Ishikawa (cell line): Measurements from ENCODE around the gene DENND1B.

ENCODE experiments used
- CEBPB ChIP-seq: IDR thresholded peaks from 2 replicates; pipeline ENCODE4 v1.6.1; 2012
- CREB1 ChIP-seq: IDR thresholded peaks from 2 replicates; pipeline ENCODE4 v1.6.1; 2012; ENCODE audit warnings: low read depth
- EGR1 ChIP-seq: IDR thresholded peaks from 2 replicates; pipeline ENCODE4 v1.6.1; 2012
- EP300 ChIP-seq: IDR thresholded peaks from 2 replicates; pipeline ENCODE4 v1.6.1; 2012; ENCODE audit warnings: borderline replicate concordance
- FOXM1 ChIP-seq: IDR thresholded peaks from 2 replicates; pipeline ENCODE4 v1.6.1; 2012; ENCODE audit warnings: low read depth, borderline replicate concordance
- MAX ChIP-seq: IDR thresholded peaks from 2 replicates; pipeline ENCODE4 v1.6.1; 2012
- NFIC ChIP-seq: IDR thresholded peaks from 2 replicates; pipeline ENCODE4 v1.6.1; 2012
- RAD21 ChIP-seq: IDR thresholded peaks from 2 replicates; pipeline ENCODE4 v1.6.1; 2012; ENCODE audit warnings: low read depth
- REST ChIP-seq: IDR thresholded peaks from 2 replicates; pipeline ENCODE4 v1.6.1; 2012; ENCODE audit warnings: low read depth, mild to moderate bottlenecking
- TAF1 ChIP-seq: IDR thresholded peaks from 2 replicates; pipeline ENCODE4 v1.6.1; 2012; ENCODE audit warnings: low read depth, mild to moderate bottlenecking
- TCF12 ChIP-seq: IDR thresholded peaks from 2 replicates; pipeline ENCODE4 v1.6.1; 2012; ENCODE audit warnings: low read depth
- TEAD4 ChIP-seq: IDR thresholded peaks from 2 replicates; pipeline ENCODE4 v1.6.1; 2012
- USF1 ChIP-seq: IDR thresholded peaks from 2 replicates; pipeline ENCODE4 v1.6.1; 2012
- YY1 ChIP-seq: IDR thresholded peaks from 2 replicates; pipeline ENCODE4 v1.6.1; 2012; ENCODE audit warnings: low read depth
- ZBTB7A ChIP-seq: IDR thresholded peaks from 2 replicates; pipeline ENCODE4 v1.6.1; 2012; ENCODE audit warnings: low read depth

Gene DENND1B

GRCh38 chr1:197740992-197741391 is 34.3 kb downstream of the DENND1B start:
- TF ChIP-seq ZBTB7A = no peak
- no peak for TF ChIP-seq EP300
- no peak for TF ChIP-seq USF1
- TF ChIP-seq TAF1 = no peak
- no peak for TF ChIP-seq CEBPB
- TF ChIP-seq YY1 = no peak
- no peak for TF ChIP-seq REST
- TF ChIP-seq TEAD4 = no peak
- no peak for TF ChIP-seq FOXM1
- no peak for TF ChIP-seq CREB1
- no peak for TF ChIP-seq MAX
- no peak for TF ChIP-seq EGR1
- no peak for TF ChIP-seq RAD21
- TF ChIP-seq NFIC = no peak
- no peak for TF ChIP-seq TCF12

- no peak for TF ChIP-seq USF1
- TF ChIP-seq RAD21 = no peak
Observed at GRCh38 chr1:197738927-197739326, 36.4 kb downstream of the DENND1B start.

- TF ChIP-seq MAX = no peak
- no peak for TF ChIP-seq TAF1
- TF ChIP-seq EGR1 = no peak
- no peak for TF ChIP-seq TEAD4
- no peak for TF ChIP-seq TCF12
- TF ChIP-seq USF1 = no peak
- TF ChIP-seq CREB1 = no peak
- no peak for TF ChIP-seq NFIC
- TF ChIP-seq FOXM1 = no peak
- no peak for TF ChIP-seq ZBTB7A
- TF ChIP-seq RAD21 = no peak
- TF ChIP-seq REST = no peak
- TF ChIP-seq CEBPB = no peak
- TF ChIP-seq YY1 = no peak
- TF ChIP-seq EP300 = no peak
Observed at GRCh38 chr1:197737916-197738315, 37.4 kb downstream of the DENND1B start.

GRCh38 chr1:197736685-197737084 is 38.6 kb downstream of the DENND1B start:
- TF ChIP-seq EP300 = no peak
- no peak for TF ChIP-seq RAD21
- TF ChIP-seq NFIC = no peak
- no peak for TF ChIP-seq CREB1
- no peak for TF ChIP-seq TCF12
- no peak for TF ChIP-seq FOXM1
- no peak for TF ChIP-seq REST
- TF ChIP-seq CEBPB = no peak
- TF ChIP-seq TEAD4 = no peak
- TF ChIP-seq EGR1 = no peak
- TF ChIP-seq TAF1 = no peak
- no peak for TF ChIP-seq YY1
- TF ChIP-seq MAX = no peak
- no peak for TF ChIP-seq USF1
- TF ChIP-seq ZBTB7A = no peak
